ENCODE measurements around the gene SKAP2.

The SKAP2 gene

DNA sequence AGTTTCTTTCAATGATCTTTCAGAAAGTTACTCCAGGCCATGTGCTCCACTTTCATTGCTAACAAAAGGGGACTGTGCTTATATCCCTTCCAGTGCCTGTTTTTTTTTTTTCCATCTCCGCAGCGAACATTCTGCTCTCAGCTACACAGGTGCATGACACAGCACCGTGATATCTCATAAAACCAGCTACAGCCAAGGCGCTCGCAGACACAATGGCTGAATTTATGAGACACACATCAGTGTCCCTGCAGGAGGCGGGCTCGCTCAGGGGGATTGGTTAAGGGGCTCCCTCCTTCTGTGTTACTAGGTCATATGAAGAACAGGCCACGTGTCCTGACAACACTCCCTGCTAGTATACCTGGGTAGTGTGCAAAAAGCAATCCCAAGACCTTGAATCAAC is 245.5 kb downstream of the SKAP2 start:
- no peak overlapping the region for H3K27ac ChIP-seq (ENCODE audit: low read depth, low read length)

GRCh38 chr7:26618449-26618848 is 245.9 kb downstream of the SKAP2 start:
- Histone ChIP-seq H3K27ac (ENCODE audit: low read depth, low read length) (no peak overlapping the region), H3K27me3 (ENCODE audit: control insufficient read depth, insufficient read depth, low read length) (no peaks in the 10 kb centered on the region), H3K4me1 (ENCODE audit: control insufficient read depth, insufficient read depth, low read length) (no peaks in the 10 kb centered on the region), H3K4me3 (ENCODE audit: low read length) (no peak overlapping the region), H3K9ac (ENCODE audit: low read length) (no peak overlapping the region), H3K36me3 (ENCODE audit: control insufficient read depth, insufficient read depth, low read length) (no peaks in the 10 kb centered on the region)

More for the DNA sequence above, 245.5 kb downstream of the SKAP2 start:
- Histone ChIP-seq H3K4me3 (ENCODE audit: low read length) (no peak overlapping the region), H3K27me3 (ENCODE audit: control insufficient read depth, insufficient read depth, low read length) (no peaks in the 10 kb centered on the region), H3K36me3 (ENCODE audit: control insufficient read depth, insufficient read depth, low read length) (no peaks in the 10 kb centered on the region), H3K4me1 (ENCODE audit: control insufficient read depth, insufficient read depth, low read length) (no peaks in the 10 kb centered on the region), H3K9ac (ENCODE audit: low read length) (no peak overlapping the region)

Measured in rectal smooth muscle tissue (tissue), 1 donor.